ENCODE results near the gene BAZ2B. TPM values are rescaled to one million over a fixed set of nuclear protein-coding genes. Genes with fewer than 3 reads are reported as not detected.

Gene BAZ2B
- total RNA-seq, 6 experiments from 2014 or later, result 18.0 to 32.8 (median 24.2) TPM

DNA sequence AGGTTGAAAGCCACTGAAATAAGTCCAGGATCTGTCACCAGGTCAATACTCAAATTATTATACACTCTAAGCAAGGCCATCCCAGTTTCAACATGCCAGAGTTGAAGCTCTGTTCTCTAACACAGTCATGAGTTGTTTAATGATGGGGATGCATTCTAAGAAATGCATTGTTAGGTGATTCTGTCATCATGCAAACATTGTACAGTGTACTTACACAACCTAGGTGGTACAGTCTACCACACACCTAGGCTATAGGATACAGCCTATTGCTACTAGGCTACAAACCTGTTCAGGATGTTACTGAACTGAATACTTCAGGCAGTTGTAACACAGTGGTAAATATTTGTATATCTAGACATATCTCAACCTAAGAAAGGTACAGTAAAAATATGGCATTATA is 162.2 kb downstream of the BAZ2B start:
- intact Hi-C loops (cut with DNase I), result no loop called here
- H3K27ac ChIP-seq, result no peak overlapping the region
- no peaks in the 10 kb centered on the region for H3K9me3 ChIP-seq
- no peaks in the 10 kb centered on the region for H3K27me3 ChIP-seq
- ATAC-seq (no peak), DNase-seq (no peak)
- TF ChIP-seq POLR2A (IDR thresholded peaks at IDR 0.05), result no peak
- TF ChIP-seq, protein P1, sequence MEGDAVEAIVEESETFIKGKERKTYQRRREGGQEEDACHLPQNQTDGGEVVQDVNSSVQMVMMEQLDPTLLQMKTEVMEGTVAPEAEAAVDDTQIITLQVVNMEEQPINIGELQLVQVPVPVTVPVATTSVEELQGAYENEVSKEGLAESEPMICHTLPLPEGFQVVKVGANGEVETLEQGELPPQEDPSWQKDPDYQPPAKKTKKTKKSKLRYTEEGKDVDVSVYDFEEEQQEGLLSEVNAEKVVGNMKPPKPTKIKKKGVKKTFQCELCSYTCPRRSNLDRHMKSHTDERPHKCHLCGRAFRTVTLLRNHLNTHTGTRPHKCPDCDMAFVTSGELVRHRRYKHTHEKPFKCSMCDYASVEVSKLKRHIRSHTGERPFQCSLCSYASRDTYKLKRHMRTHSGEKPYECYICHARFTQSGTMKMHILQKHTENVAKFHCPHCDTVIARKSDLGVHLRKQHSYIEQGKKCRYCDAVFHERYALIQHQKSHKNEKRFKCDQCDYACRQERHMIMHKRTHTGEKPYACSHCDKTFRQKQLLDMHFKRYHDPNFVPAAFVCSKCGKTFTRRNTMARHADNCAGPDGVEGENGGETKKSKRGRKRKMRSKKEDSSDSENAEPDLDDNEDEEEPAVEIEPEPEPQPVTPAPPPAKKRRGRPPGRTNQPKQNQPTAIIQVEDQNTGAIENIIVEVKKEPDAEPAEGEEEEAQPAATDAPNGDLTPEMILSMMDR (IDR thresholded peaks at IDR 0.05), result no peak
- no peaks in the 10 kb centered on the region for H3K4me1 ChIP-seq
- no peak overlapping the region for H3K4me3 ChIP-seq
- no peaks in the 10 kb centered on the region for H3K36me3 ChIP-seq

DNA sequence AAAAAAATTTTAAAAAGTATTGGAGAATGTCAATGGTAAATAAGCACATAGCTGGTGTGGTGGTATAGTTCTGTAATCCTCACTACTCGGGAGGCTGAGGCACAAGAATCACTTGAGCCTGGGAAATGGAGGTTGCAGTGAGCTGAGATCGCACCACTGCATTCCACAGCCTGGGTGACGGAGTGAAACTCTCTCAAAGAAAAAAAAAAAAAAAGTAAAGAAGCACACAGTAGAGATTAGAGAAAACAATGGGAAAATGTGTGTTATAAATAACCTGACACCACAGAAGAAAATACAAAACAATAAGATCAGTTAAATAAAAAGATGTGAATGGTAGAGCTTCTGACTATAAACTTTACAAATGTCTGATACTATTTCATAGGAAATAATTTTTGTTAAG is 166.2 kb downstream of the BAZ2B start:
- intact Hi-C loops (cut with DNase I), result no loop called here
- Histone ChIP-seq H3K27me3 (no peaks in the 10 kb centered on the region), H3K36me3 (peaks cover 0 to 19% (median 7%) of the 10 kb centered on the region in 4 donors), H3K4me3 (no peak overlapping the region), H3K9me3 (no peaks in the 10 kb centered on the region), H3K27ac (no peak overlapping the region), H3K4me1 (no peaks in the 10 kb centered on the region)
- TF ChIP-seq POLR2A (IDR thresholded peaks at IDR 0.05), result no peak
- TF ChIP-seq, protein P1 (IDR thresholded peaks at IDR 0.05), result no peak
- WGBS (ENCODE audit: insufficient coverage, low coverage, low lambda C conversion rate, missing lambda C conversion rate), result 83% methylated on average over 1 of the region's 3 CpGs
- DNase-seq, result no peak
- ATAC-seq, result no peak

DNA sequence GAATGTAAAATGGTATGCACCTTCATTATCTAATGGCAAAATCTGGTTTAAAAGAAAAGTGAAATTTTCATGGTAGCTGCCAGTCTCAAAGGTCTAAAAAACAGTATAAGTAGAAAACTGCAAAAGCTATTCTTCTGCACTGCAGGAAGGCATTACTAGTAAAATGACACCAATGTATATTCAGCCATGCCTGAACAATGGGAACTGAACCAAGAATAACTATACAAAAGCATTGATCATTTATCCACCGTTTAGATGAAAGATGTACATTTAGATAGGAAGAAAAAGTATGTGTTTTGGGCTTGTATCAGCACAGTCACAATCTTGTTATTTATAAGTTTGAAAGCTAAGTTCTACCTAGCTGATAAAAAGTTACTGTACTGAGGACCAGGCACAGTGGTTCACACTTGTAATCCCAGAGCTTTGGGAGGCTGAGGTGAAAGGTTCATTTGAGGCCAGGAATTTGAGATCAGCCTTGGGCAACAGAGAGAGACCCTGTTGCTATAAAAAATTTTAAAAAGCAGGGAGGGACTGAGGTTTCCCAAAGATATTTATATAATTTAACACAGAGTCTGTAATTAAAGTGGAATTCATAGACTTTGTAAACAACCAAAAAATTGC is 166.7 kb downstream of the BAZ2B start:
- intact Hi-C loops (cut with DNase I), result no loop called here
- Histone ChIP-seq H3K4me3 (no peak overlapping the region), H3K36me3 (peaks cover 0 to 24% (median 8%) of the 10 kb centered on the region in 4 donors), H3K4me1 (no peaks in the 10 kb centered on the region), H3K27ac (no peak overlapping the region), H3K9me3 (no peaks in the 10 kb centered on the region), H3K27me3 (no peaks in the 10 kb centered on the region)
- TF ChIP-seq, protein P1 (IDR thresholded peaks at IDR 0.05), result no peak
- TF ChIP-seq POLR2A (IDR thresholded peaks at IDR 0.05), result no peak
- ATAC-seq, result no peak
- 0% methylated on average over 1 of the region's 1 CpG for WGBS (ENCODE audit: insufficient coverage, low coverage, low lambda C conversion rate, missing lambda C conversion rate)
- DNase-seq, result no peak

DNA sequence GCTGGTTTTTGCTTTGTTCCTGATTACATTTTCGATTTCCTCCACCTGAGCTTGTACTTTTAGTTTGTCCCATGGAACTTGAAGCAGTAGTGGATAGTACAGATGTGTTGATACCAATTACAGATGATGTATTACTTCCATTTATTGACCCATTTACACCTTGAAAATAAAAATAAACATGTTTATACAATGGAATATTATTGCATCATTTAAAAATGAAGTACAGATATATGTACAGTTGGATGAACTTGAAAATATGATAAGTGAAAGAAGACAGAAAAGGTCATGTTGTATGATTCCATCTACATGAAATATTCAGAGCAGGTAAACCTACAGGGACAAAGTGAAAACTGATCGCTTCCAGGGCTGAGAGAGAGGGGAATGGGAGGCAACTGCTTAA is 169.5 kb downstream of the BAZ2B start:
- Histone ChIP-seq H3K9me3 (no peaks in the 10 kb centered on the region), H3K4me1 (no peaks in the 10 kb centered on the region), H3K36me3 (peaks cover 0 to 24% (median 11%) of the 10 kb centered on the region in 4 donors), H3K4me3 (no peak overlapping the region), H3K27me3 (no peaks in the 10 kb centered on the region), H3K27ac (no peak overlapping the region)
- DNase-seq (no peak), ATAC-seq (no peak)
- TF ChIP-seq, protein P1 (IDR thresholded peaks at IDR 0.05), result no peak
- TF ChIP-seq POLR2A (IDR thresholded peaks at IDR 0.05), result no peak
- intact Hi-C loops (cut with DNase I), result no loop called here
- 93% methylated on average over 2 of the region's 2 CpGs for WGBS (ENCODE audit: insufficient coverage, low coverage, low lambda C conversion rate, missing lambda C conversion rate)

DNA sequence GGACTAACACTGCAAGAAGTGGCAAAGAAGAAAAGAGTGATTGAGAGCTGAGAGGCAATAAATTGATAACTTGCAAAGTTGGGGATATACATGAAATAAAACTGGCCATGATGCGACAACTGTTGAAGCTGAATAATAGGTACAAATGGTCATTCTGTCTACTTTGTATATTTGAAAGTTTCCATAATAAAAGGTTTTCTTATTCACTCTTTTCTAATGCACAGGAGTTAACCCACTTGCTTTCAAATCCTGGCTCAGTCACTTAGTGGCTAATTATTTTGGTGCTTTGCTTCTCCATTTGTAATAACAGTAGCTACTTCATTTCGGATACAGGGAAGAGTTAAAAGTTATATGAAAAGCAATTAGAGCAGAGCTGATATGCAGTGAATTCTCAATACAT is 170.1 kb downstream of the BAZ2B start:
- H3K9me3 ChIP-seq, result no peaks in the 10 kb centered on the region
- intact Hi-C loops (cut with DNase I), result no loop called here
- no peak for ATAC-seq
- TF ChIP-seq POLR2A (IDR thresholded peaks at IDR 0.05), result no peak
- TF ChIP-seq, protein P1 (IDR thresholded peaks at IDR 0.05), result no peak
- H3K27me3 ChIP-seq, result no peaks in the 10 kb centered on the region
- H3K36me3 ChIP-seq, result peaks cover 0 to 24% (median 11%) of the 10 kb centered on the region in 4 donors
- H3K4me1 ChIP-seq, result no peaks in the 10 kb centered on the region
- no peak overlapping the region for H3K27ac ChIP-seq
- H3K4me3 ChIP-seq, result no peak overlapping the region
- DNase-seq, result no peak
- WGBS (ENCODE audit: insufficient coverage, low coverage, low lambda C conversion rate, missing lambda C conversion rate), result 90% methylated on average over 2 of the region's 2 CpGs

Data from right lobe of liver (tissue), 6 donors.